GM19397 (cell line): Measurements from ENCODE around the gene FILIP1.

Experiments used
- ATAC-seq: cut with Tn5 transposase; IDR thresholded peaks from one replicate; pipeline ENCODE4 v1.9.1; 2021; ENCODE audit warnings: mild to moderate bottlenecking, moderate library complexity; ENCODE audit not compliant: unreplicated experiment

Gene FILIP1

GRCh38 chr6:75278474-75279077 lies 215.0 kb downstream of the FILIP1 start:
- ATAC-seq = no peak

- no peak for ATAC-seq
Measured at GRCh38 chr6:75275067-75275466, 218.5 kb downstream of the FILIP1 start.

GRCh38 chr6:75273009-75273408 lies 220.6 kb downstream of the FILIP1 start:
- no peak for ATAC-seq

- ATAC-seq = no peak
Measured at GRCh38 chr6:75272145-75272840, 221.3 kb downstream of the FILIP1 start.

GRCh38 chr6:75268988-75269354 lies 224.6 kb downstream of the FILIP1 start:
- no peak for ATAC-seq

- ATAC-seq = no peak
Measured at GRCh38 chr6:75268121-75268987, 225.2 kb downstream of the FILIP1 start.

GRCh38 chr6:75267461-75267860 lies 226.1 kb downstream of the FILIP1 start:
- no peak for ATAC-seq

- no peak for ATAC-seq
Measured at GRCh38 chr6:75266716-75267291, 226.8 kb downstream of the FILIP1 start.

- no peak for ATAC-seq
Measured at GRCh38 chr6:75263401-75263750, 230.2 kb downstream of the FILIP1 start.

GRCh38 chr6:75262716-75263400 lies 230.7 kb downstream of the FILIP1 start:
- ATAC-seq = no peak

- no peak for ATAC-seq
Measured at GRCh38 chr6:75261299-75261698, 232.3 kb downstream of the FILIP1 start.

- no peak for ATAC-seq
Measured at GRCh38 chr6:75257343-75258087, 236.1 kb downstream of the FILIP1 start.

GRCh38 chr6:75250552-75250951 lies 243.0 kb downstream of the FILIP1 start:
- ATAC-seq = no peak

- no peak for ATAC-seq
Measured at GRCh38 chr6:75249837-75250236, 243.8 kb downstream of the FILIP1 start.

GRCh38 chr6:75246386-75246785 lies 247.2 kb downstream of the FILIP1 start:
- ATAC-seq = no peak

GRCh38 chr6:75244063-75244584 lies 249.5 kb downstream of the FILIP1 start:
- ATAC-seq = peak; percentile 10

GRCh38 chr6:75243333-75244062 lies 250.1 kb downstream of the FILIP1 start, which contains the start of gene COX7A2:
Gene COX7A2 (minus strand): TSS chr6:75243801. CDS start chr6:75243734, 67 bp downstream.
- peak; percentile 97 for ATAC-seq
